HepG2 (cell line): ENCODE results near the gene NFASC. TPM values are rescaled to one million over a fixed set of nuclear protein-coding genes. Genes with fewer than 3 reads are reported as not detected.

Experiments
- ATAC-seq: fragments of 200-7000 bp; cut with Tn5 transposase; 3 replicates; pipeline ENCODE4 v1.9.1; 2020; ENCODE audit warnings: mild to moderate bottlenecking, moderate library complexity
- BruUV-seq: library from RNA; stranded (reverse); fragments of 400-500 nt; replicated peaks from 2 replicates; lab custom pipeline; 2021; lab: Mats Ljungman, UMichigan
- CTCF ChIA-PET: fragments of 300-600 bp; formaldehyde crosslinking; extraction: SDS; loops from one replicate; lab custom pipeline; 2021; ENCODE audit warnings: low total read pairs, inconsistent platforms, low intra/inter-chr PET ratio; lab: Yijun Ruan, JAX
- POLR2A ChIA-PET: fragments of 350-600 bp; sonication (Branson Sonifier 250); formaldehyde crosslinking; loops from one replicate; lab custom pipeline; 2020; ENCODE audit warnings: antibody characterized with exemption, inconsistent platforms; lab: Yijun Ruan, JAX
- DNase-seq: peaks from one replicate; pipeline ENCODE4 v3.0.0-alpha.2; 2015; ENCODE audit warnings: low spot score
- FAIRE-seq: peaks from 3 replicates; lab custom pipeline; 2011; peaks lifted over from hg19 to GRCh38; lab: Jason Lieb, UNC
- H2AFZ ChIP-seq: one replicate; pipeline ENCODE4 v1.6.1; 2011; ENCODE audit warnings: low read length, inconsistent platforms
- H3K27ac ChIP-seq: fragments of 300-600 bp; 3 replicates; pipeline ENCODE4 v1.8.0; 2011; ENCODE audit warnings: mixed run types, mild to moderate bottlenecking, mixed read lengths, low read length, inconsistent platforms; ENCODE audit not compliant: insufficient read depth; ENCODE audit errors: extremely low read length
- H3K27me3 ChIP-seq, 2 experiments: fragments of 200-600 bp in 1 of 2; 2 replicates in 1 of 2; 3 replicates in 1 of 2; pipeline versions ENCODE4 v1.6.0 to v1.8.0; 2011; ENCODE audit warnings: low read length in 2 of 2, mild to moderate bottlenecking in 2 of 2, moderate library complexity in 2 of 2, inconsistent platforms in 1 of 2; ENCODE audit not compliant: insufficient read depth in 2 of 2, control insufficient read depth in 1 of 2
- H3K36me3 ChIP-seq, 2 experiments: fragments of 200-600 bp in 1 of 2; replicated peaks in 1 of 2; 2 replicates in 1 of 2; 3 replicates in 1 of 2; pipeline versions ENCODE4 v1.5.1 to v1.8.0; 2011; ENCODE audit warnings: low read length in 2 of 2, inconsistent platforms in 1 of 2; ENCODE audit not compliant: insufficient read depth in 2 of 2, control insufficient read depth in 1 of 2
- H3K4me1 ChIP-seq: 2 replicates; pipeline ENCODE4 v1.5.1; 2012; ENCODE audit warnings: low read length, inconsistent platforms; ENCODE audit not compliant: insufficient read depth
- H3K4me2 ChIP-seq: 2 replicates; pipeline ENCODE4 v1.6.0; 2011; ENCODE audit warnings: low read depth, low read length, inconsistent platforms
- H3K4me3 ChIP-seq, 3 experiments: fragments of 200-600 bp in 1 of 3; sonication (generic), shearing (Covaris generic) in 1 of 3; replicated peaks in 1 of 3; 2 replicates each; pipeline ENCODE4 v1.5.1; 2011 to 2016; ENCODE audit warnings: low read length in 3 of 3, inconsistent platforms in 2 of 3, low read depth in 2 of 3, mild to moderate bottlenecking in 2 of 3, control low read depth in 1 of 3, mixed read lengths in 1 of 3; ENCODE audit not compliant: insufficient read depth in 1 of 3
- H3K79me2 ChIP-seq: one replicate; pipeline ENCODE4 v1.6.1; 2011; ENCODE audit warnings: low read length, inconsistent platforms; ENCODE audit not compliant: insufficient read depth
- H3K9ac ChIP-seq: 2 replicates; pipeline ENCODE4 v1.6.0; 2011; ENCODE audit warnings: mild to moderate bottlenecking, low read depth, low read length, inconsistent platforms; ENCODE audit not compliant: insufficient read depth
- H3K9me3 ChIP-seq: 2 replicates; pipeline ENCODE4 v1.5.1; 2012; ENCODE audit warnings: mild to moderate bottlenecking, low read length
- H4K20me1 ChIP-seq: 2 replicates; pipeline ENCODE4 v1.6.0; 2011; ENCODE audit warnings: inconsistent platforms, mild to moderate bottlenecking, low read length, moderate library complexity; ENCODE audit not compliant: insufficient read depth
- AKAP8 ChIP-seq: sonication (generic); formaldehyde crosslinking; IDR thresholded peaks from 2 replicates; pipeline ENCODE4 v1.5.1; 2020; ENCODE audit warnings: mild to moderate bottlenecking, missing genetic modification reagents
- CC2D1A ChIP-seq: sonication (generic); formaldehyde crosslinking; IDR thresholded peaks from 2 replicates; pipeline ENCODE4 v1.8.1; 2023; ENCODE audit warnings: mild to moderate bottlenecking, missing genetic modification reagents
- DNMT3B ChIP-seq: conservative IDR thresholded peaks from 2 replicates; pipeline ENCODE4 v1.6.1; 2016; ENCODE audit warnings: missing biosample characterization, control low read depth
- KDM5A ChIP-seq: fragments of 200-600 bp; sonication (generic); IDR thresholded peaks from 2 replicates; pipeline ENCODE4 v1.7.0; 2018; ENCODE audit warnings: antibody characterized with exemption, mild to moderate bottlenecking, low read length, borderline replicate concordance
- ZC3H4 ChIP-seq: sonication (generic); formaldehyde crosslinking; IDR thresholded peaks from 2 replicates; pipeline ENCODE4 v1.4.0; 2020; ENCODE audit warnings: missing genetic modification reagents, borderline replicate concordance
- ZMYM3 ChIP-seq: sonication (generic); formaldehyde crosslinking; IDR thresholded peaks from 2 replicates; pipeline ENCODE4 v1.5.1; 2020; ENCODE audit warnings: mild to moderate bottlenecking, missing genetic modification reagents
- ZNF557 ChIP-seq: sonication (generic); formaldehyde crosslinking; IDR thresholded peaks from 2 replicates; pipeline ENCODE4 v1.4.0; 2020; ENCODE audit warnings: missing genetic modification reagents
- ZNF589 ChIP-seq: sonication (generic); formaldehyde crosslinking; conservative IDR thresholded peaks from 2 replicates; pipeline ENCODE4 v1.8.0; 2022; ENCODE audit warnings: mild to moderate bottlenecking, moderate library complexity, missing genetic modification reagents
- ZNF746 ChIP-seq: sonication (generic); formaldehyde crosslinking; IDR thresholded peaks from 2 replicates; pipeline ENCODE4 v1.8.0; 2022; ENCODE audit warnings: mild to moderate bottlenecking, missing genetic modification reagents
- WGBS: methylation state at CpG from one replicate; pipeline ENCODE4 v1.1.6; 2017; ENCODE audit warnings: low lambda C conversion rate; 5-methylcytosine and 5-hydroxymethylcytosine counted together
- in situ Hi-C: cut with HindIII; loops from 2 replicates; pipeline ENCODE4 v1.10.0; 2017; ENCODE audit warnings: low pct_unique_long_range_greater_than_20kb; ENCODE audit not compliant: extremely low pct_ligation_motif_present
- intact Hi-C: fragments of 100-400 bp; cut with micrococcal nuclease; formaldehyde crosslinking; loops from one replicate; pipeline ENCODE4 v1.10.0; 2022; ENCODE audit not compliant: unreplicated experiment
- polyA plus RNA-seq, 8 experiments: library from polyadenylated mRNA; depleted of rRNA in 3 of 8; stranded (reverse) in 7 of 8; unstranded in 1 of 8; fragments of >200 nt; fragmentation: Illumina TruSeq in 4 of 8; extraction: Trizol in 4 of 8; gene quantifications; 2 replicates each; pipeline versions ENCODE4 v1.2.1 to v1.2.3, GENCODE V29; 2011 to 2016; ENCODE audit warnings: low read depth in 4 of 8, missing spikeins in 1 of 8, mixed read lengths in 1 of 8; ENCODE audit not compliant: insufficient read depth in 1 of 8
- total RNA-seq, 5 experiments: library from RNA; depleted of rRNA; stranded (reverse); fragments of >200 nt; fragmentation: Illumina TruSeq; extraction: Trizol; gene quantifications; 2 replicates each; pipeline ENCODE4 v1.2.3, GENCODE V29; 2016; ENCODE audit warnings: low read depth in 1 of 5
- TF ChIP-seq, protein P1 (sequence below): sonication (generic); formaldehyde crosslinking; IDR thresholded peaks from 2 replicates; pipeline ENCODE4 v1.4.0; 2020; ENCODE audit warnings: missing genetic modification reagents
- TF ChIP-seq, protein P2 (sequence below): sonication (generic); formaldehyde crosslinking; IDR thresholded peaks from 2 replicates; pipeline ENCODE4 v1.4.0; 2020; ENCODE audit warnings: missing genetic modification reagents
- TF ChIP-seq, protein P3 (sequence below): sonication (generic); formaldehyde crosslinking; IDR thresholded peaks from 2 replicates; pipeline ENCODE4 v1.4.0; 2020; ENCODE audit warnings: missing genetic modification reagents, borderline replicate concordance
- TF ChIP-seq, protein P4 (sequence below): sonication (generic); formaldehyde crosslinking; IDR thresholded peaks from 2 replicates; pipeline ENCODE4 v1.5.0; 2020; ENCODE audit warnings: mild to moderate bottlenecking, missing genetic modification reagents
- TF ChIP-seq, protein P5 (sequence below): sonication (generic); formaldehyde crosslinking; IDR thresholded peaks from 2 replicates; pipeline ENCODE4 v1.4.0; 2020; ENCODE audit warnings: missing genetic modification reagents
- TF ChIP-seq, protein P6 (sequence below): sonication (generic); formaldehyde crosslinking; IDR thresholded peaks from 2 replicates; pipeline ENCODE4 v1.8.1; 2022; ENCODE audit warnings: mild to moderate bottlenecking, missing genetic modification reagents

NFASC gene
- total and polyA plus RNA-seq, 2 of the 13 experiments (the other 11 are each of a cell fraction or from before 2014, with no cell fraction given), result not detected

DNA sequence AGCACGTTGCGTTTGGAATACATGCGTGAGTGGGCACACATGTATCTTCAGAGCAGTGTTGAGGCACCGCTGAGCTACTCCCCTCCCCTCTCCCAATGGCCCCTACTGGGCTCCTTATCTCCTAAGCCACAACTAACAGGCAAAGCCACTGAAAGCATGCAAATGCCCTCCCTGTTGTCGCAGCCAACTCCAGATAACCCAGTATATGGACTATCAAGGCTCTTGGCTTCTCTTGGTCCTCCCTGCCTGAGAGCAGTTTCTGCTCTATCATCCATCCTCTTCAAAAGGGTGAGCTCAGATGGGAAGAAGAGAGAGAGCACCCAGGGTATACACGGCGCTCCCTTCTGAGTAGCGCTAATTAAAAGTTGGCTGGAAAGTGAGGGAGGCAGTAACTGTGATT lies 113.8 kb downstream of the NFASC start (continued):
- TF ChIP-seq ZMYM3 (no peak), ZNF557 (CRISPR knock-in tag) (no peak), CC2D1A (CRISPR knock-in tag) (no peak), ZNF589 (CRISPR knock-in tag) (no peak), KDM5A (no peak)
- TF ChIP-seq, protein P1, sequence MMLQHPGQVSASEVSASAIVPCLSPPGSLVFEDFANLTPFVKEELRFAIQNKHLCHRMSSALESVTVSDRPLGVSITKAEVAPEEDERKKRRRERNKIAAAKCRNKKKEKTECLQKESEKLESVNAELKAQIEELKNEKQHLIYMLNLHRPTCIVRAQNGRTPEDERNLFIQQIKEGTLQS (CRISPR knock-in tag), result no peak

DNA sequence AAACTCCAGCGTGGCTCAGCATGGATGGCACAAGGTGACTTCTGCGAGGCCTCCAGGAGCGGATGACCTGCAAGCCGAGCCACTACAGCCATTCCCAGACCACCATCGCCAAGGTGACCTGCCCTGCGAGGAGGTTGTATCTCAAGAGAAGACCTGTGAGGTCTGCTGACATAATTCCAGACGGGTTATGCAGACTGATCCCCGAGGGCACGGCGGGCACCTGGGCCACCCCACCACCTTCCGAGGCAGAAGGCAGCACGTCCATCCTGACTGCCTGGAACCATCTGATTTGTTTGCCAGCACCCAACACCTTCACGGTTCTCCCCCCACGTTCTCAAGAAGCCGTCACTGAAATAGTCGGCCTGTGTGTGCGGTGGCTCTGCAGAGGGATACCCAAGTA lies 115.5 kb downstream of the NFASC start:
- H3K4me3 ChIP-seq, result no peak overlapping the region
- TF ChIP-seq AKAP8 (CRISPR knock-in tag) (no peak), ZC3H4 (CRISPR knock-in tag) (no peak), ZNF746 (no peak), DNMT3B (no peak)
- TF ChIP-seq, protein P2, sequence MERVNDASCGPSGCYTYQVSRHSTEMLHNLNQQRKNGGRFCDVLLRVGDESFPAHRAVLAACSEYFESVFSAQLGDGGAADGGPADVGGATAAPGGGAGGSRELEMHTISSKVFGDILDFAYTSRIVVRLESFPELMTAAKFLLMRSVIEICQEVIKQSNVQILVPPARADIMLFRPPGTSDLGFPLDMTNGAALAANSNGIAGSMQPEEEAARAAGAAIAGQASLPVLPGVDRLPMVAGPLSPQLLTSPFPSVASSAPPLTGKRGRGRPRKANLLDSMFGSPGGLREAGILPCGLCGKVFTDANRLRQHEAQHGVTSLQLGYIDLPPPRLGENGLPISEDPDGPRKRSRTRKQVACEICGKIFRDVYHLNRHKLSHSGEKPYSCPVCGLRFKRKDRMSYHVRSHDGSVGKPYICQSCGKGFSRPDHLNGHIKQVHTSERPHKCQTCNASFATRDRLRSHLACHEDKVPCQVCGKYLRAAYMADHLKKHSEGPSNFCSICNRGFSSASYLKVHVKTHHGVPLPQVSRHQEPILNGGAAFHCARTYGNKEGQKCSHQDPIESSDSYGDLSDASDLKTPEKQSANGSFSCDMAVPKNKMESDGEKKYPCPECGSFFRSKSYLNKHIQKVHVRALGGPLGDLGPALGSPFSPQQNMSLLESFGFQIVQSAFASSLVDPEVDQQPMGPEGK, result no peak
- TF ChIP-seq, protein P3, sequence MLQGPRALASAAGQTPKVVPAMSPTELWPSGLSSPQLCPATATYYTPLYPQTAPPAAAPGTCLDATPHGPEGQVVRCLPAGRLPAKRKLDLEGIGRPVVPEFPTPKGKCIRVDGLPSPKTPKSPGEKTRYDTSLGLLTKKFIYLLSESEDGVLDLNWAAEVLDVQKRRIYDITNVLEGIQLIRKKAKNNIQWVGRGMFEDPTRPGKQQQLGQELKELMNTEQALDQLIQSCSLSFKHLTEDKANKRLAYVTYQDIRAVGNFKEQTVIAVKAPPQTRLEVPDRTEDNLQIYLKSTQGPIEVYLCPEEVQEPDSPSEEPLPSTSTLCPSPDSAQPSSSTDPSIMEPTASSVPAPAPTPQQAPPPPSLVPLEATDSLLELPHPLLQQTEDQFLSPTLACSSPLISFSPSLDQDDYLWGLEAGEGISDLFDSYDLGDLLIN (CRISPR knock-in tag), result no peak
- TF ChIP-seq, protein P4, sequence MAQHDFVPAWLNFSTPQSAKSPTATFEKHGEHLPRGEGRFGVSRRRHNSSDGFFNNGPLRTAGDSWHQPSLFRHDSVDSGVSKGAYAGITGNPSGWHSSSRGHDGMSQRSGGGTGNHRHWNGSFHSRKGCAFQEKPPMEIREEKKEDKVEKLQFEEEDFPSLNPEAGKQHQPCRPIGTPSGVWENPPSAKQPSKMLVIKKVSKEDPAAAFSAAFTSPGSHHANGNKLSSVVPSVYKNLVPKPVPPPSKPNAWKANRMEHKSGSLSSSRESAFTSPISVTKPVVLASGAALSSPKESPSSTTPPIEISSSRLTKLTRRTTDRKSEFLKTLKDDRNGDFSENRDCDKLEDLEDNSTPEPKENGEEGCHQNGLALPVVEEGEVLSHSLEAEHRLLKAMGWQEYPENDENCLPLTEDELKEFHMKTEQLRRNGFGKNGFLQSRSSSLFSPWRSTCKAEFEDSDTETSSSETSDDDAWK (CRISPR knock-in tag), result no peak
- TF ChIP-seq, protein P5, sequence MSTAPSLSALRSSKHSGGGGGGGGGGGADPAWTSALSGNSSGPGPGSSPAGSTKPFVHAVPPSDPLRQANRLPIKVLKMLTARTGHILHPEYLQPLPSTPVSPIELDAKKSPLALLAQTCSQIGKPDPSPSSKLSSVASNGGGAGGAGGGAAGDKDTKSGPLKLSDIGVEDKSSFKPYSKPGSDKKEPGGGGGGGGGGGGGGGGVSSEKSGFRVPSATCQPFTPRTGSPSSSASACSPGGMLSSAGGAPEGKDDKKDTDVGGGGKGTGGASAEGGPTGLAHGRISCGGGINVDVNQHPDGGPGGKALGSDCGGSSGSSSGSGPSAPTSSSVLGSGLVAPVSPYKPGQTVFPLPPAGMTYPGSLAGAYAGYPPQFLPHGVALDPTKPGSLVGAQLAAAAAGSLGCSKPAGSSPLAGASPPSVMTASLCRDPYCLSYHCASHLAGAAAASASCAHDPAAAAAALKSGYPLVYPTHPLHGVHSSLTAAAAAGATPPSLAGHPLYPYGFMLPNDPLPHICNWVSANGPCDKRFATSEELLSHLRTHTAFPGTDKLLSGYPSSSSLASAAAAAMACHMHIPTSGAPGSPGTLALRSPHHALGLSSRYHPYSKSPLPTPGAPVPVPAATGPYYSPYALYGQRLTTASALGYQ (CRISPR knock-in tag), result no peak
- TF ChIP-seq, protein P6, sequence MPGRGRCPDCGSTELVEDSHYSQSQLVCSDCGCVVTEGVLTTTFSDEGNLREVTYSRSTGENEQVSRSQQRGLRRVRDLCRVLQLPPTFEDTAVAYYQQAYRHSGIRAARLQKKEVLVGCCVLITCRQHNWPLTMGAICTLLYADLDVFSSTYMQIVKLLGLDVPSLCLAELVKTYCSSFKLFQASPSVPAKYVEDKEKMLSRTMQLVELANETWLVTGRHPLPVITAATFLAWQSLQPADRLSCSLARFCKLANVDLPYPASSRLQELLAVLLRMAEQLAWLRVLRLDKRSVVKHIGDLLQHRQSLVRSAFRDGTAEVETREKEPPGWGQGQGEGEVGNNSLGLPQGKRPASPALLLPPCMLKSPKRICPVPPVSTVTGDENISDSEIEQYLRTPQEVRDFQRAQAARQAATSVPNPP, result no peak

More for the DNA sequence above, 115.5 kb downstream of the NFASC start:
- peaks cover 6 to 67% of the 10 kb centered on the region in 2 experiments; a peak in 4 of 5 replicates for H3K27me3 ChIP-seq
- intact Hi-C loops, result loop anchor here (5.0 kb wide), 1 partner anchor 156 kb away; no protein-coding TSS in a partner anchor
- no peak overlapping the region for H3K27ac ChIP-seq
- in situ Hi-C loops, result no loop called here
- DNase-seq, result no peak
- no peak for ATAC-seq
- H3K4me1 ChIP-seq, result no peaks in the 10 kb centered on the region
- ChIA-PET POLR2A (no interaction called here), CTCF (no interaction called here)
- no peak overlapping the region for H3K9ac ChIP-seq
- no TSS peak for BruUV-seq
- no peak overlapping the region for H3K4me2 ChIP-seq
- no peak for FAIRE-seq
- no peak overlapping the region for H2AFZ ChIP-seq
- 27% methylated on average over 6 of the region's 17 CpGs for WGBS
- H3K36me3 ChIP-seq, result no peaks in the 10 kb centered on the region
- no peaks in the 10 kb centered on the region for H3K9me3 ChIP-seq
- no peaks in the 10 kb centered on the region for H3K79me2 ChIP-seq
- H4K20me1 ChIP-seq, result no peaks in the 10 kb centered on the region; the same call in 1 of the 2 replicates
